Neural crest cell (in vitro differentiated cells): ENCODE results near the gene CLRN2. TPM values are rescaled to one million over a fixed set of nuclear protein-coding genes. Genes with fewer than 3 reads are reported as not detected.

Experiments
- DNase-seq: peaks from one replicate; pipeline ENCODE4 v3.0.0; 2021; ENCODE audit warnings: low read depth, mixed read lengths, low spot score
- H3K27ac Mint-ChIP-seq: one replicate; pipeline ENCODE4 v1.8.0; 2021; ENCODE audit warnings: mild to moderate bottlenecking, mixed read lengths; ENCODE audit not compliant: unreplicated experiment
- H3K27me3 Mint-ChIP-seq: 2 replicates; pipeline ENCODE4 v1.8.0; 2021; ENCODE audit warnings: low read depth, mild to moderate bottlenecking, mixed read lengths
- H3K36me3 Mint-ChIP-seq: 2 replicates; pipeline ENCODE4 v1.8.0; 2021; ENCODE audit warnings: low read depth, mild to moderate bottlenecking, mixed read lengths
- H3K4me1 Mint-ChIP-seq: 2 replicates; pipeline ENCODE4 v1.8.0; 2021; ENCODE audit warnings: mixed read lengths
- H3K4me3 Mint-ChIP-seq: one replicate; pipeline ENCODE4 v1.8.0; 2021; ENCODE audit warnings: mild to moderate bottlenecking, mixed read lengths
- H3K9me3 Mint-ChIP-seq: 2 replicates; pipeline ENCODE4 v1.8.0; 2021; ENCODE audit warnings: mixed read lengths
- CTCF ChIP-seq: fragments of 200-600 bp; sonication (generic); conservative IDR thresholded peaks from 2 replicates; pipeline ENCODE4 v1.5.0; 2021; ENCODE audit warnings: antibody characterized with exemption, mild to moderate bottlenecking
- total RNA-seq: library from RNA; stranded (reverse); gene quantifications from 2 replicates; pipeline ENCODE4 v1.2.1, GENCODE V29; 2021

The CLRN2 gene
- total RNA-seq, 1 donor from 2014 or later = not detected

- Mint-ChIP-seq H3K27ac (no peak overlapping the region), H3K9me3 (no peaks in the 10 kb centered on the region), H3K36me3 (no peaks in the 10 kb centered on the region), H3K27me3 (no peaks in the 10 kb centered on the region), H3K4me3 (no peak overlapping the region), H3K4me1 (peaks cover 8% of the 10 kb centered on the region)
- no peak for TF ChIP-seq CTCF
- no peak for DNase-seq
Measured at GRCh38 chr4:17477774-17478472, 37.0 kb upstream of the CLRN2 start.

- H3K27me3 Mint-ChIP-seq = no peaks in the 10 kb centered on the region
- H3K36me3 Mint-ChIP-seq = no peaks in the 10 kb centered on the region
- H3K9me3 Mint-ChIP-seq = no peaks in the 10 kb centered on the region
- H3K4me1 Mint-ChIP-seq = peaks cover 8% of the 10 kb centered on the region
- no peak for DNase-seq
- no peak for TF ChIP-seq CTCF
- H3K27ac Mint-ChIP-seq = no peak overlapping the region
- no peak overlapping the region for H3K4me3 Mint-ChIP-seq
Measured at GRCh38 chr4:17480210-17480927, 34.6 kb upstream of the CLRN2 start.

DNA sequence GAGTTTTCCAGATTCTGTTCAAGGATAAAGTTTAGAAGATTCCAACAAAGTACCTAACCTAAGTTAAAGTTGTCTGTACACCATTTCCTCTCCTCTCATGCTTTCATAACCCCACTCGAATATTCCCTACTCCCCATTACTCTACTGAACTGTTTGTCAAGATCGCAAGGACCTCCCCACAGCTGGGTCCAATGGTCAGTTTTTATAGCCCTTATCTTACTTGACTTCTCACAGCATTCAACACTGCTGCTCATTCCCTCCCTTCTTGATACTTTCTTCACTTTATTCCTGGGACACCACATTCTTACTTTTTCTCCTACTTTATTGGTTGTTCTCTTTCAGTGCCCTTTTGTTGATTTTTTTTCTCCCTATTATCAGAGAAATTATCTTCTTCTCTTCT, 34.0 kb upstream of the CLRN2 start:
- Mint-ChIP-seq H3K4me3 (no peak overlapping the region), H3K9me3 (no peaks in the 10 kb centered on the region), H3K27ac (no peak overlapping the region), H3K36me3 (no peaks in the 10 kb centered on the region), H3K4me1 (peaks cover 8% of the 10 kb centered on the region), H3K27me3 (no peaks in the 10 kb centered on the region)
- DNase-seq = no peak
- no peak for TF ChIP-seq CTCF

DNA sequence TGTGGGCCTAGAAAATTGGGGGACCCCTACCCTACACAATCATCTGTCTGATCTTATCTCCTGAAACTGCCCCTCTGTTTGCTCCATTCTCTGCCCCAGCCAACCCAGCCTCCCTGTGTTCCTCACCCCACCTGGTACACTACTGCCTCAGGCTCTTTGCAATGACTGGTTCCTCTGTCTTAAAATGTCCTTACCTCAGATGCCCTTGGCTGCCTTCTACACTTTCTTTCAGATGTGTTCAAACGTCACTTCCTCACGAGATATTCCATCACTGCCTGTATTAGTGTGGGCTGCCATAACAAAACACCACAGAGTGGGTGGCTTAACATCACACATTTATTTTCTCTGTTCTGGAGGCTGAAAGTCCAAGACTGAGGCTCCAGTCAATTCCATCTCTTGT, 32.2 kb upstream of the CLRN2 start:
- H3K9me3 Mint-ChIP-seq = no peaks in the 10 kb centered on the region
- H3K27me3 Mint-ChIP-seq = no peaks in the 10 kb centered on the region
- no peak for TF ChIP-seq CTCF
- H3K36me3 Mint-ChIP-seq = peaks cover 8% of the 10 kb centered on the region
- H3K4me3 Mint-ChIP-seq = no peak overlapping the region
- no peak overlapping the region for H3K27ac Mint-ChIP-seq
- no peak for DNase-seq
- no peaks in the 10 kb centered on the region for H3K4me1 Mint-ChIP-seq

DNA sequence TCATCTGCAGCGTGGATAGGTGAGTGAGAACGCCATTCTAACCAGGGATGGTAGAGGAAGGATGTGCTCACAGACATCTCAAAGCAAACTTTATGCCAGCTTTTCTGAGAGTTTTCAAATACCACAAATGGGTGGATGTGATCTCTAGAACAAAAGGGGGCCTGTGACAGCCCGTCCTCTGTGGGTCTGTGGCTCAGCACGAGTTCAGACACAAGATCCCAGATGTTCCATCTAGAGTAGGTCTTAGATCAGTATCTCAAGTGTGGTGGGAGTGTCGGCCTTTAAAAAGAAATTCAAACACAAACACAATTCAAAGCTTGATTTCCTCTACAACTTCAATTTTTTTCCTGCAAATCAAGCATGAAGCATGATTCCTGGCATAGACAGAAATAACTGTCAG, 25.8 kb upstream of the CLRN2 start:
- Mint-ChIP-seq H3K27me3 (no peaks in the 10 kb centered on the region), H3K36me3 (peaks cover 14% of the 10 kb centered on the region), H3K27ac (no peak overlapping the region), H3K9me3 (no peaks in the 10 kb centered on the region), H3K4me3 (no peak overlapping the region), H3K4me1 (peaks cover 6% of the 10 kb centered on the region)
- no peak for TF ChIP-seq CTCF
- DNase-seq = no peak
